GM18909 (cell line): Measurements from ENCODE around the gene JARID2.

Experiments
- ATAC-seq: cut with Tn5 transposase; IDR thresholded peaks from one replicate; pipeline ENCODE4 v1.9.1; 2021; ENCODE audit warnings: mild to moderate bottlenecking; ENCODE audit not compliant: unreplicated experiment, poor library complexity

The JARID2 gene

DNA sequence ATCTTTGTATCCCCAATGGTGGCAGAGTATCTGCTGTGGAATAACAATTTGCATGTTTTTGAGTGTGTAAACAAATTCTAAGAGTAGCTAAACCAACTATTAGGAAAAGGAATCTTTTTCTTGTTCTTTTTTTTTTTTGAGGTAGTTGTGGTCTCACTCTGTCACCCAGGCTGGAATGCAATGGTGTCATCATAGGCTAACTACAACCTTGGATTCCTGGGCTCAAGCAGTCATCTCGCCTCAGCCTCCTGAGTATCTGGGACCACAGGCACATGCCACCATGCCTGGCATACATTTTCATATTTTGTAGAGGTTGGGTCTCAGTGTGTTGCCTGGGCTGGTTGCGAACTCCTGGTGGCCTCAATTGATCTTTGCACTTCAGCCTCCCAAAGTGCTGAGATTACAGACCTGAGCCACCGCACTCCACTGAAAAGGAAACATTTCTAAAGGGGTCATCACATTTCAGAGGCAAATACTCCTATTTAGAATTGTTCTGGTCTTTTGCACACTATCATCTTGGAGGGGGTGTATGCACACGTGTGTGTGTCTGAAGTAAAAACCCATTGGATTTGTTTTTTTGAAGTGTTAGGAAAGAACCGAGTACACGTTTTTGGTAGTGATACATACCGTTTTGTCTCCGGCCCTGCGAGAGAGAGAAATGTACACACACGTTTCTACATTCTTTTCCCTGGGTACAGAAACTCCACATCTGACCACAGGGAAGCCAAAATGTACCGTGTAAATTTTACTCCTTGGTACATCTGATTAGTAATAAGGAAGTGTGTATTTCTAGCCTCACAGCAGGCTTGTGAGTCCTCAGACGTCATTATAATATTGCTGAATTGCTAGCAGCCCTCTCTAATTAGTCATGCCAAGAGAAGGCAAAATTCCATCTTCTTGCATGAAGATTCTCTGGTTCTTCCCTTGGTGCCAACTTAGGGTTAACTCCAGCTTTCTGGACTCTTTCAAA lies 183.6 kb downstream of the JARID2 start:
- ATAC-seq, result no peak

DNA sequence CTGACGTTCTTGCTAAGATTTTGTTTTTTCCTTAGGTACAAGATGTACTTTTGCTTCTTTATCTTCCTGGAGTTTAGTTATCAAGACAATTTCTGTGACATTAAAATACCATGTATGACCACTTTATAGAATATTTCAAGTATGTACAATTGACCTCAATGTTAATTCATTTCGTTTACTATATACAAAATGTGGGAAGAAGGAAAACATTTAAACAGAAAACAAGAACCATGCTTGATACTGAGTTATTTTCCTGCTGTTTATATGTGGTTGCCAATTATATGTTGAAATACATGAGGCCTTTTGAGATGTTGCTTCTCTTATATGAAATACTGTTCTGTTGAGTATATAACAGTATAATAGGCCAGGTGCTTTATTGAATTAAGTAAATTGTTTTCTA lies 184.3 kb downstream of the JARID2 start:
- ATAC-seq, result no peak

DNA sequence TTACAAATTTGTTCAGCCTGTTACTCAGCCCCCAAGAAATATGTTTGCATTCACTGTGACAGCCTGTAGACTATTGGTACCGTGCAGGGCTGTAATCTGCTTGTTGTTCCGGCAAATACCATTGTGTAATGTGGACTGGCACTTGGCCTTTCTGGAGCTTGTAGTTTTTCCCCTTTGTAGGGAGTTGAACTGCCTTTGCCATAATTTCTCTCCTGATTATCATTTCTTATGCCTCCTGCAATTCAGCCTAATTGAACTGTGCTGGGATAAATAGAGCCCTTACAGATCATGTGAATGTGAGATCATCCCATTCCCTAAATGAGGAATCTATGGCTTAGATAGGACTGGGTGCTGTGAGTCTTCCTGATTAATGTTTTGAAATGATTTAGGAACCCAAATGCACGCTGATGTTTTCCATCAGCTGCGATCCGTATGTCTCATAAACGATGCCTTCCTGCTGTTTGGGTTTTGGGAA lies 185.1 kb downstream of the JARID2 start:
- ATAC-seq, result no peak

DNA sequence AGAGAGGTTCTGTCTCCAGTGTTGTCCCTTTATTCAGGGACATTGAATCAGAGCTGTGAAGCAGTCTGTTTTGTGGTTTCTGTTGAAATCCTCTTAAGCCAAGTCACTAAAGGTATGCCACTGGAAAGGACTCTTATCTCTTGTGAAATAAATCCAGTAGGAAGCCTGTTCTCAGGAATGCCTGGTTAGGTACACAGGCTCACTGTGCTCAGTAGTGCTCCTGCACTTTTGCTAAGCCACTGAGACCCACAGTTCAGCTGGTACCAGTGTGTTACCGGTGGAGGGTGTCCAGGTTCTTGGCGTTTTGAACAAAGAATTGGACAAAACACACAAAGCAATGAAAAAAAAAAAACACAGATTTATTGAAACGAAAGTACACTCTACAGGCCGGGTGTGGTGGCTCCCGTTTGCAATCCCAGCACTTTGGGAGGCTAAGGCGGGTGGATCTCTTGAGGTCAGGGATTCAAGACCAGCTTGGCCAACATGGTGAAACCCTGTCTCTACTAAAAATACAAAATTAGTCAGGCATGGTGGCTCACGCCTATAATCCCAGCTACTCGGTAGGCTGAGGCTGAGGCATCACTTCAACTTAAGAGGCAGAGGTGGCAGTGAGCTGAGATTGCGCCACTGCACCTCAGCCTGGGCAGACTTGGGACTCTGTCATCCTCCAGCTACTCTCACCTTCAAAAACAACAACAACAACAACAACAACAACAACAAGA lies 186.1 kb downstream of the JARID2 start:
- ATAC-seq, result no peak

DNA sequence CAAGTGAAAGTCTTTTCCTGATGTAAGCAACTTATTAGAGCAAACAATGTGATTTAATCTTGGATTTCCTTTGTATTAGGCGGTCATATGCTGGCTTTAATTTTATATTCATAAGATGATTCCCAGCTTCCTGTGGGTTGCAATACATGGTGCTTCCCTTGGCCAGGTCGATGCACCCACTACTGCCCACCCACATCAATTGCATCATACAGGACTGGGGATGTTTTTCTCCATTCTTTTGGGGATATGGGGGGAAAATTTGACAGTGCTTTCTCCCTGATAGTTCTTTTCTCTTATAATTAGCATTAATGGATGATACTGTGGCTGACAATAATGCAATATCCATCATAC lies 187.6 kb downstream of the JARID2 start:
- no peak for ATAC-seq

DNA sequence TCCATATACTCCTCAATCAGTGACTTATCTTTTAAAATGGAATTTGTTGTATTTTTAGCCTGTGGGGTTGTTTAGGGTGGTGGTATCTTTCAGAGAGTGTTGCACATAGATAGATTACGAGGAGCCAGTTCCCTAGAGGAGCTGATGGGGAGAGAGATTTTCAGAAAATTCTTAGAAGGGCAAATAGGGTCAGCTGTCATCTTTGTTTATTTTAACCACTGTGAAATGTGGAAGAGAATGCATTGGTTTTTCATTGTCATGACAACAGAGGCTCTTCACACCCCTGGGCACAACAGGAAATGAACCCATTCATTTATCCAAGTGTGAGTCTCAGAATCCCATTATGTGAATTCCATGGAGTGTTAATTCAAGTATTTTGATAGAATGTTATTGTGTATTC lies 188.4 kb downstream of the JARID2 start:
- ATAC-seq, result no peak

DNA sequence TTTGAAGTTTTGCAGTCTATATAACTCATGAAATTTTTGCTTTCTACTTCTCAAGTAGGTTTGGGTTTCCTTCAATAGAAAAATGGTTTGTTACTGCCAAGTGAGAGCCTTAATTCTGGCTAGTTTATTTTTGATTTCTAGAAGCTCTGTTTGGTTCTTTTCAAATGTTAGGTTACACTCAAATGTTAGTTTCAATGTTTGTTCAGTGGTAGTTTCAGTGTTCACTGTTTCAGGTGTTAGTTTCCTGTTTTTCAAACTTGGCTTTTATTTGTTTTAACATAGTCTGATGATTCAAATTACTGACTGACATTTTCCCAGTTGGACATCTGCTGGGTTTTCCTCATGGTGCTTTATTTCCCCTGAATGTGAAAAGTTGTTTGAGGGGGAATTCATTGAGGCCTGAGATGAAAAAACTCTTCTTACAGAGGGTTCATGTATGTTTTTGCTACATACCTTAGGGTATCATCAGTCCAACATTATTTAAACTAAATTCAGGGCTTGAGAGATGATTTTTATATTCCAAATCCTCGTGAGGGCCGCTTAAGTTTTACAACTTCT lies 189.0 kb downstream of the JARID2 start:
- ATAC-seq, result no peak

DNA sequence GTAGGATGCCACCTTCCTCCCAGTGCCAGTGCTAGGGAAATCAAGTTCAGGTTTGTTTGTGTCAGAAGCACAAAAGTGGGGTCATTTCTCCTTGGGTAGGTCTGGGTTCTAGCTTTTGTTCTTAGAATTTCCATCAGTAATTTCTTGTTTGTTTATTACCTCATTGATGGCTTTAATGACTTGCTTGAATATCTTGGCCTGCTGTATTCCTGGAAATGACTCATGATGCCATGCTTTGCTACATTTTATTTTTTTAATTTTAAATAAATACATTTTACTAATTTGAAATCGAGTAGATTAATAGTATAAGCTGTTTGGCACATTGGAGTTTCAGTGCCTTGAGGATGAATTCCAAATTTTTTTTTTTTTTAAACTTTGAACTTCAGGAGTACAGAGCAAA lies 189.6 kb downstream of the JARID2 start:
- ATAC-seq, result no peak

DNA sequence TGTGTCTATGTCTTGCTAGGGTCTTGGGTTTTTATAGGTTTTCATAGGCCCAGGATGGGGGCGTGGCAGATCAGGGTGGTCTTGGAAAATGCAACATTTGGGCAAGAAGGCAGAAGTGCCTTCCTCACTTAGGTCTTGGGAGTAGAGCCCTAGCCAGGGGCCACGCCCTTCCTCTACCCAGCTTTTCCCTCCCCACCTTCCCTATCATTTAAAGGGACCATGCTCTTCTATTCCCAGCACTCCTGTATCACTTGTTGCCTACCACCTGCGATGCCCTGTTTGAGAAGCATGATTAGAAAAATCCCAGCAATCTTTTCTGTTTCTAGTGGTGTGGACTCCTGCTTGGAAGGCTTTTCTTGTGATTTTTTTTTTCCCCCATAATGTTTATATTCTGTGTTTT lies 190.6 kb downstream of the JARID2 start:
- no peak for ATAC-seq

DNA sequence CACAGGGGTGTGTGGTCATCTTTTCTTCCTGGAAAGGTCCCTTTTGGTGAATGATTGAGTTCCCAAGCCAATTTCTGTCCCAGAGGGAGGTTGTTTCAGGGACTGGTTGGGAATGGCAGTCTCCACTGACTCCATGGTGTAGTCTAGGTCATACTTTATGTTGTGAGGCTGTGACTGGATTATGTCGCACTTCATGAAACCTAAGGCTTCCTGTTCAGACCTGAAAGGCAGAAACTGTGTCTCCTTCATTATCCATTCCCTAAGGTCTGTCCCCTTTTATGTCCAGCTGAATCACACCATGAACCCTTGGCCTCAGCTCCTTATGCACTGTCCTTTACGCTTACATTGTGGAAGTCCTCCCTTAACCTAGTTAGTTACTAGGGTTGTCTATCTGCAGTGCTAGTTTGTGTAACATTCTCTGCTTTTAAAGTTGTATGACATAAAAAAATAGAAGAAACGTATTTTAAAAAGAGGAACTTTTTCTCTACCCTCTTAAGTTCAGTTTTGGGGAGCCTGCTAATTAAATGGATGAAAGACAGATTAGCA lies 191.3 kb downstream of the JARID2 start:
- ATAC-seq, result no peak

DNA sequence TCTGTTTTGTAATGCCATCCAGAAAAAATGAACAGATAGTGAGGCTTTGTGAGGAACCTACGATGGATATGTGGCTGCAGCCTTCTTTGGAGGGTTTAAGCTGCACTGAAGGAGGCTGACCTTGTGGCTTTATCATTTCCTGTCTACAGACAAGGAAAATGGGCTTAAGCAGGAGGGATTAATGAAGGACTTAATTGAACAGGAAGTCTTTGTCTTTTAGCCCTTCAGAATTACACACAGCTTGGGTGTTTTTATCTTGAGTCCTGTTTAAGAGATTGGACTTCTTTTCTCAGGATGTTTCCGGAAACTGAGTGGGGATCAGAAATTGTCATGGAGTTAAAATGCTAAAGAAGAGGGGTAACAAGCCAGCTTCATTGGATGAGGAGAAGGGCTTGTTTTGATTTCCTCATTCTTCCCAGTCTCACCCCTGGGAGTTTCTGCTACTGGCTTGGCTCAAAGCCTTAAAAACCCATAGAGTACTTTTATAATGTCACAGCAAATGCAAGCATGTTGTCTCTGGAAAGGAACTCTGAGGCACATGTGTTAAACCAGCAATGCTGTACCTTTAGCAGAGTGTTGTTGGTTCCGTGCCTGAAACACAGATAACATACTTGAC lies 193.6 kb downstream of the JARID2 start:
- no peak for ATAC-seq

DNA sequence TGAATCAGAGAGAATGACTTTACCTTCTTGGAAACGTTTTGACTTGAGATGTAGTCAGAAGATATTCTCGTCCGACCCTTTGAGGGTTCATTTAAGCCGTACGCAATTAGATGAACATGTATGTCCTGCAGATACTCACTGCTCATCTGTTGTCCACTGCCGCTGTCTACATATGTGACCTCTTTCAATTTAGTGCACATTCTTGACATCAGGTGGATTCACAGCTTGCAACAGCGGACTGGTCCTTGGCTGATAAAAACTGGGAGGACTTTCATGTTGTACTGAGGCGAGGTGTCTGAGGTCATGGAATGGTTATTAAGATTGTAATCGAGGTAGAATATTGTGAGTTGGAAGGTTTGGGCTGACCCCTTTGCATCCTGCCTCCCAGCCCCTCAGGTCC lies 194.2 kb downstream of the JARID2 start:
- ATAC-seq, result no peak

DNA sequence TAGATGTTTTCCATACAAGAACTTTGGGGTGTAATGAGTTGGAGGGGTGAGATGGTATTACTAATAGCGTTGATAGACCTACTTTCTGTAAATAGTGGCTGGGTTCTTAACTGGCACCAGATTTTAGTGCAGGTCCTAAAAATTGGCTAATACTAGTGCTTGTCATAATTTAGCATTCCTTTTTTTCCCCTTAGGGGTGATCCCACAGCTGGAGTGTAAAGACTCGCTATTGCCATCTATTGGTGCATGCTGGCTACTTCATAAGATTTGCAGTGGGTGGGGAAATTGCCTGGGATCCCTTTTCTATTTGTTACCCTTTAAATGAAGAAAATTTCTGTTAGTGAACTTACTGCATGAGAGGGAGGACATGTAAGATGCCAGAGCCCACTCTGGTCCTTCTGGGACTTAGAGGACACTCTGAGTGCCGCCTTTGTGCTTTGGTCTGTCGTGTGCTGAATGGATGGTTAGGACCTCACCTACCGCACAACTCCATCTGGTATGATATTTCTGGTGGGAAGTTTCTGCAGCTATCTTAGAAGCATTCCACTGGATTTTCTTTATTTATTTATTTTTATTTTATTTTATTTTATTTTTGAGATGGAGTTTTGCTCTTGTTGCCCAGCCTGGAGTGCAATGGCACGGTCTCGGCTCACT lies 195.5 kb downstream of the JARID2 start:
- ATAC-seq, result no peak

DNA sequence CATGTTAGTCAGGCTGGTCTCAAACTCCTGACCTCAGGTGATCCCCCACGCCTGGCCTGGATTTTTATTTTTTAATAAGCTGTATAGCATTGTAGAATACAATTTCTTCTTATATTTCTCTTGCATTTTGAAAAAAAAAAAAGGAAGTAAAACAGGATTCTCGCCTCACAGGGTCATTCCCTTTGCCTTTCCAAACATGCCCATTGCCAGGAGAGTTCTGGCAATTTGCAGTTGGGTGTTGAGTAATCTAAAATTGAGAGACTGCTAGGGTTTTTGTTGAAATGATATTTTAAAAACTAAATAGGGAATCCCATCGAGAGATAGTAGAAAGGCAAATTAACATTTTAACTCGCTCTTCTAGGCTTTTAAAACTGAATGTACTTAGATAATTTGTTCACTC lies 196.1 kb downstream of the JARID2 start:
- ATAC-seq, result no peak

DNA sequence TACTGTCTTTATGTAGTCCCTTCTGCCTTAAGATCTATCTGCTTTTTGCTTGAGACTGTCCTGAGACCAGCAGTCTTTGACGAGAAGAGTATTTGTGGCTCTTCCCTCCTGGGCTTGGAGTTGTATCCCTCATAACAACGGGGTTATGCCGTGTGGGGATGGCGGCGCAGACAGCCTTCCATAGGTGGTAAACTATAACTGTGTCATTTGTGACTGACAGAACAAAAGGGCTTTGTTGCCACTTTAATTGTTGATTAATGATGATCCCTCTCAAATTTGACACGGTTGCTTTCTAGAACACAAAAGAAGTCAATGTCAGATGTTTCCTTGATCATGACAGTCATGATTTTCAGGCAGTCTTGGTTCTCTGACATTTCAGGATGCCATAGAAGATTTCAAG lies 196.6 kb downstream of the JARID2 start:
- ATAC-seq, result no peak

DNA sequence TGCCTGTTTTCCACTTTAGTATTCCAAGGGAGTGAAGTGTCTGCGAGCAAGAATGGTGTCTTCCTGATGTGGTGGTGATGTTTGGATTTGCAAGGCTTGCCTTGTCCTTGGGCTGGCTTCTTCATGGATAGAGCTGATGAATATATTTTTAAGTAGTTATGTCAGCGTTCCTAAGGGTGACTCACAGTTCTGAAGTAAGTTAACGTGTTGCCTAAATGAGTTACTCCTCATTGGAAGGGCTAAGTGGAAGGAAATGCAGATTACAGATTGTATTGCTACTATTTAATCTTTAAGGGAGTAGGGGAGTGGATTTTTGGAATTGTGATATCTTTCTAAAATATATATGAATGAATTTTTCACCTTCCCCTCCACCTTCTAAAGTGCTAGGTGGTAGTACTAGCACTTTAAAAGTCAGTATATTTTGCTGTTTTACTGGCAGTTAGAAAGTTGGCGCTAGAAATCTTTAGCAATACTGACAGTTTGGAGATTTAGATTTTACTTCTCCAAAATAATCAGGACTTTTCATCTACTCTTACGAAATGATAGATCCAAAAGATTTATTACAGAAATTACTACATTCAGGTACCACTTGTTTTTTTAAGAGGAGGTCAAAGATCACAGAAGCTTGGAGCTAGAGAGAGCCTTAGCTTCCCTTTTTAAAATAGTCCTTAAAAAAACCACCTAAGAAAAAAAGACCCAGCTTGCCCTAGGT lies 197.4 kb downstream of the JARID2 start:
- no peak for ATAC-seq

DNA sequence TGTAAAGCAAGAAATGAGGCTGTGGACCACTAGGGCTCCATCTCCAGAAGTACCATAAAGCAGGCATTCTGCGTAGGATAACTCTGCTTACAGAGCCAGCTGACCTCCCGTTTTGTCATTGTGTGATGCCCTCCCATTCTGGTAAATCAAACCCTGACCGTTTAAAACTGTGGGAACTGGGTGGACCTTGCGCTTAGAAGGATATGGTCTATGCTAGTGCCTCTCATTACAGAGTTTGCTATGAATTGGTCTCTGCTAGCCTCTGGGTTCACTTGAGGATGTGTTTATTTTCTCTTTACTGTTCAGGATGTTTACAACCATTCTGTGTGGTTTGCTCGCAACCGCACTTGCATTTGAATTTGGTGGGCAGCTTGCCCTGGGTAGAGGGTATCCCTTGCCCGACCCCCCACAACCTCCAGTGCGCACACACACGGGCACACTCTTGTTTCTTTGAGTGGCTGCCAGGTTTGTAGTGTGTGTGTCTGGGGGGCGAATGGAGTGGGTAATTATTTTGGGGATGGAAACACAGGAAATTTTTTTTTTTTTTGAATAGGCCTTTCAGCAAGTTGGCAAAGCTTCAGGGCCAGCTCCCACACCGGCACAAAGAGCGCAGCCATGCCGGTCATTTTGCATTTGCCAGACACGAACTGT lies 198.3 kb downstream of the JARID2 start:
- no peak for ATAC-seq

DNA sequence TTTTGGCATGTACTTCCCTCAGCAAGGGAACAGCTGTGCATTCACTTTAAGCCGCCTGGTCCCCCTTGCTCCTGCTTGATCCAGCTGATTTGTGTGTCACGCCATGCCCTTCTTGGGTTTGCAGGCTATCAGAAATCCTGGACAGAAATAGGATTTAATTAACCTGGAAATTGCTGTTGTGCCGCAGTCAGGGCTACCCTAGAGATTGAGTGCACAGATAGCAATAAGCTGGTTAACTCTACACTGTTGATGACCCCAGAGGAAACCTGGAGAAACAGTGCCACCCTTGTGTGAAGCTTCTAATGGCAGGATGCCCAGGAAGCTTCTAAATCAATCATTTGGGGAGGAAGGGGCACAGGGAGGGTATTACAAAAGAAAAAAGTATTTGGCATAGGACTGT lies 199.0 kb downstream of the JARID2 start:
- ATAC-seq, result no peak
